ENCODE results near the gene ITGAE.
A peak's percentile ranks its signal among the peaks of the same experiment; 100 is the strongest.
"Not testable (repeated sequence)": the region's sequence is repeated elsewhere in the genome, so short reads cannot be mapped to it uniquely, and the experiment has no call there.

The ITGAE gene

DNA sequence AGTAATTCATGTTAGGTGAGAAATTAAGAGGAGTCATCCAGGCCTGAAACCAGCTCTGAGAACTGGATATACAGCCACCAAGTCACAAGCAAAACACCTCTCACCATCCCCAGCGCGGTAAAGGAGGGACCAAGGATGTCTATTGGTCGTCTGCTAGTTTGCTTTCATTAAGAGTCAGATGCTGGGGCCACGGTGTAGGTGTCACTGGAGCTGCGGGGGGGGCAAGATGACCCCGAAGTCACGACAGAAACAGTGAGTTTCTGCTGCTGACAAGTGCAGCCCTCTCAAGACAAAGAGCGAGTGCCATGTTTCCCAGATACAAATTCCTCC lies 44.3 kb upstream of the ITGAE start:
- no peak for DNase-seq (ENCODE audit: low read depth)
- H3K4me3 ChIP-seq (ENCODE audit: control insufficient read depth, low read depth, low read length) = peak overlapping the region; percentile 73
- TF ChIP-seq, protein P1, sequence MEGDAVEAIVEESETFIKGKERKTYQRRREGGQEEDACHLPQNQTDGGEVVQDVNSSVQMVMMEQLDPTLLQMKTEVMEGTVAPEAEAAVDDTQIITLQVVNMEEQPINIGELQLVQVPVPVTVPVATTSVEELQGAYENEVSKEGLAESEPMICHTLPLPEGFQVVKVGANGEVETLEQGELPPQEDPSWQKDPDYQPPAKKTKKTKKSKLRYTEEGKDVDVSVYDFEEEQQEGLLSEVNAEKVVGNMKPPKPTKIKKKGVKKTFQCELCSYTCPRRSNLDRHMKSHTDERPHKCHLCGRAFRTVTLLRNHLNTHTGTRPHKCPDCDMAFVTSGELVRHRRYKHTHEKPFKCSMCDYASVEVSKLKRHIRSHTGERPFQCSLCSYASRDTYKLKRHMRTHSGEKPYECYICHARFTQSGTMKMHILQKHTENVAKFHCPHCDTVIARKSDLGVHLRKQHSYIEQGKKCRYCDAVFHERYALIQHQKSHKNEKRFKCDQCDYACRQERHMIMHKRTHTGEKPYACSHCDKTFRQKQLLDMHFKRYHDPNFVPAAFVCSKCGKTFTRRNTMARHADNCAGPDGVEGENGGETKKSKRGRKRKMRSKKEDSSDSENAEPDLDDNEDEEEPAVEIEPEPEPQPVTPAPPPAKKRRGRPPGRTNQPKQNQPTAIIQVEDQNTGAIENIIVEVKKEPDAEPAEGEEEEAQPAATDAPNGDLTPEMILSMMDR (IDR thresholded peaks at IDR 0.05; ENCODE audit: control insufficient read depth, insufficient read depth, low read depth, low read length, missing control alignments) = no peak

DNA sequence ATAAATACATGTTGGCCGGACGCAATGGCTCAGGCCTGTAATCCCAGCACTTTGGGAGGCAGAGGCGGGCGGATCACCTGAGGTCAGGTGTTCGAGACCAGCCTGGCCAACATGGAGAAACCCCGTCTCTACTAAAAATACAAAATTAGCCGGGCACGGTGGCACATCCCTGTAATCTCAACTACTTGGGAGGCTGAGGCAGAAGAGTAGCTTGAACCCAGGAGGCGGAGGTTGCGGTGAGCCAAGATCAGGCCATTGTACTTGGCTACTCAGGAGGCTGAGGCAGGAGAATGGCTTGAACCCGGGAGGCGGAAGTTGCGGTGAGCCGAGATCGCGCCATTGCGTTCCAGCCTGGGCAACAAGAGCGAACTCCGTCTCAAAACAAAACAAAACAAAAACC lies 43.6 kb upstream of the ITGAE start:
- not testable (repeated sequence) for DNase-seq (ENCODE audit: low read depth); H3K4me3 ChIP-seq (ENCODE audit: control insufficient read depth, low read depth, low read length)

DNA sequence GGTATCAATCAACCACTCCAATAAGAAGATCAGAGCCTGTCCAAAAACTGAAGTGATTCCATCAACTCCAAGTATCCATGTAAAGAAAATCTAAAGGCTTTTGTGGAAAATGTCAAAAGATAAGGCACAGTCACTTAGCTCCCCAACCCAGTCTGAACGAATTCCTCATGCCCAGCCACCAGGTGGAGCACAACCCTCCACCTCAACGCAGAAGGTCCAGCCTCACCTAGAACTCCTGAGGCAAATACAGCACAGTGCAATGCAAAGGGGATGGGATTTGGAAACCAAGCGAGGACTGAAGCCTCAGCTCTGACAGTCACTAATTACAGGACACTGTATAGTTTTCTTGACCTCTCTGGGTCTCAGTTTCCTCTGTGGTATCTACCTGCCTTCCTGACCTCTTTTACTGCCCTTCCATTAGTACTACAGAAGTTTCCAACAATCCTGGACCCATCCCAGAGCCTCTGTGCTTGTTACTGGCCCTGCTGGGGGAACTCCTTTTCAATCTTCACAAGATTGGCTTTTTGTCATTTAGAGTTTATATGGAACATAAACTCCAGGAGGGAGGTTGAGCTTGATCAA lies 43.0 kb upstream of the ITGAE start:
- TF ChIP-seq, protein P1 (IDR thresholded peaks at IDR 0.05; ENCODE audit: control insufficient read depth, insufficient read depth, low read depth, low read length, missing control alignments) = peak; percentile 74
- no peak for DNase-seq (ENCODE audit: low read depth)
- H3K4me3 ChIP-seq (ENCODE audit: control insufficient read depth, low read depth, low read length) = no peak overlapping the region

DNA sequence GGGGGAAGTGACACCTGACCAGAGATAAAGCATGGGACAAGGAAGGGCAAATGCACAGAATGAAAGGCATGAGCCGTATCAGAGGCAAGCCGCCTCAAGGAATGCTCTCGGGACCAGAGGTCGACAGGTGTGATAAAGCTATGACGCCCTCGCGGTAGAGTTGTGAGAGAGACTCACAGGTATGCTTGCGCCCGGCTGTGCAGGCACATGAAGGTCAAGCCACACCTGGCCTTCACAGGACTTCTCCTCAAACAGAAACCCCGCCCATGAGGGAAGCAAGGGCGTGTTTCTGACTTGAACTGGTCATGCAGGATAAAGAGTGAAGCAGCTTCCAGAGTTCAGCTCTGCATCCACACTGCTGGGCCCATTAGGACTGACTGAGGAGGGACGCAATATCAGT lies 37.2 kb upstream of the ITGAE start:
- DNase-seq (ENCODE audit: low read depth) = no peak
- no peak overlapping the region for H3K4me3 ChIP-seq (ENCODE audit: control insufficient read depth, low read depth, low read length)
- TF ChIP-seq, protein P1 (IDR thresholded peaks at IDR 0.05; ENCODE audit: control insufficient read depth, insufficient read depth, low read depth, low read length, missing control alignments) = no peak

DNA sequence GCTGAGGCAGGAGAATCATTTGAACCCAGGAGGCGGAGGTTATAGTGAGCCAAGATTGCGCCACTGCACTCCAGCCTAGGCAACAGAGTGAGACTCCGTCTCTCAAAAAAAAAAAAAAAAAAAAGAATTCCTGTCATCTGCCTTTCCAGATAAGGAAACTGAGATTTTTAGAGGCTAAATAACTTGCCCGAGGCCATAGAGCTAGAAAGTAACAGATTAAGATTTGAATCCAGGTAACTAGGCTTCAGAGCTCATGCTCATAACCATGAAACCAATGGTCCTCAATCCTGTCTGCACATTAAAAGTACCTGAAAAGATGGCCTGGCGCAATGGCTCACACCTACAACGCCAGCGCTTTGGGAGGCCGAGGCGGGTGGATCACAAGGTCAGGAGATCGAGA lies 35.6 kb upstream of the ITGAE start:
- TF ChIP-seq, protein P1 (IDR thresholded peaks at IDR 0.05; ENCODE audit: control insufficient read depth, insufficient read depth, low read depth, low read length, missing control alignments) = no peak
- H3K4me3 ChIP-seq (ENCODE audit: control insufficient read depth, low read depth, low read length) = no peak overlapping the region

DNA sequence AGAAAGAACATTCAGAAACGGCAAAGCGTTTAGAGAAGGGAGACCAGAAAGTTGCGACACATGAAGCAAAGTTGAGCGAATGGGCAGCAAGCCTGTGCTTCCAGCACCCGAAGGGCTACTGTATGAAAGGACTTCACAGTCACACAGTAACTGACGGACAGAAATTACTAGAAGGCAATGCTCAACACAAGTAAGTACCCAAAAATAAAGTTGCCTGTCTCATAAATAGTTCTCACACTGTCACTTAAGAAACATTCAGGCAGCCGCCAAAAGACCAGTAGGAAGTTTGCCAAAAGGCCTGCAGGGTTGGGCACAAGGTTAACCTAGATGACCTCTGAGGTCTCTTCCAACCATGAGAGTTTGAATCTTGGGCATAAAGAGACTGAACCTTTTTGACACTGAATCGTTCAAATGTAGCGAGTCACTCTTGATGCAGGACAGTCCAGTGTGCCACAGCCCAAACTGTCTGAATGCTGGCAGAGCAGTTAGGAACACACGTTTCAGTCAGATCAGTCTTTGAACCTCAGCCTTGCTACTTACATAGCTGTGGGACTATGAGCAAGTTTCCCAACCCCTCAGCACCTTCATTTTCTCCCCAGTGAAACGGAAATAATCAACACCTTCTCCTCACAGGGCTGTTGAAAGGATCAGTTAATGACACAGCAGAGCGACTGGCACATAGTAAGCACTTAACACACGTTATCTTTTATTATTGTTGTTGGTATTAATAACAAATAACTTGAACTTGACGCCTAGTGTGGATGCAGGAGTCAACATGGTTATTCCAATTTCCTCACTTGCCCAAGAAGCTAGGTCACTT lies 34.6 kb upstream of the ITGAE start:
- H3K4me3 ChIP-seq (ENCODE audit: control insufficient read depth, low read depth, low read length) = no peak overlapping the region
- DNase-seq (ENCODE audit: low read depth) = no peak
- TF ChIP-seq, protein P1 (IDR thresholded peaks at IDR 0.05; ENCODE audit: control insufficient read depth, insufficient read depth, low read depth, low read length, missing control alignments) = no peak

More for the DNA sequence above, 35.6 kb upstream of the ITGAE start:
- DNase-seq (ENCODE audit: low read depth) = no peak

DNA sequence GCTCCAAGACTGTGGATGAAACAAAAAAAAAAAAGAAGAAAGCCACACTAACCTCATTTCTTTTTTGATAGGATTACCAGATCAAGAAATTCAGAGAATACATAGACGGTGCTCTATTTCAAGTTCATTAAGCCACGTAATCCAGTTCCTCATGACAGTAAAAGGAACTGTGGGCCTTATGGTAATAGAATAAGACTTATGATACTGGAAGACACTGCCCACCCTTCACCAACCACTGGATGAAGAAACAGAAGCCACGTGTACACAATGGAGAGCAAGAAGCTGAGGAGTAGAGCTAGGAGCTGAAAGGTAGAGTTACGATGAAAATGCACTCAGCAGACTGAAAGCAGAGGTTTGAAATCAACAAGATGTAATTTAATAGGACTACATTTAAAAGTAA lies 33.8 kb upstream of the ITGAE start:
- TF ChIP-seq, protein P1 (IDR thresholded peaks at IDR 0.05; ENCODE audit: control insufficient read depth, insufficient read depth, low read depth, low read length, missing control alignments) = no peak
- DNase-seq (ENCODE audit: low read depth) = no peak
- no peak overlapping the region for H3K4me3 ChIP-seq (ENCODE audit: control insufficient read depth, low read depth, low read length)
